ENCODE results near the gene MSH5.

MSH5 gene

GRCh38 chr6:31775633-31776484, 36.1 kb downstream of the MSH5 start:
- no peak for TF ChIP-seq CTCF (IDR thresholded peaks at IDR 0.05; ENCODE audit: borderline replicate concordance, insufficient read depth, low read depth, low read length)
- H3K4me3 ChIP-seq (ENCODE audit: low read depth, low read length), result no peak overlapping the region

- H3K4me3 ChIP-seq (ENCODE audit: low read depth, low read length), result no peak overlapping the region
- TF ChIP-seq CTCF (IDR thresholded peaks at IDR 0.05; ENCODE audit: borderline replicate concordance, insufficient read depth, low read depth, low read length), result no peak
Measured at GRCh38 chr6:31776485-31776988, 36.7 kb downstream of the MSH5 start.

- no peak within 1 kb of the TSS for H3K4me3 ChIP-seq (ENCODE audit: low read depth, low read length)
- TF ChIP-seq CTCF (IDR thresholded peaks at IDR 0.05; ENCODE audit: borderline replicate concordance, insufficient read depth, low read depth, low read length), result no peak
Measured at GRCh38 chr6:31776989-31777666, 37.3 kb downstream of the MSH5 start, which contains the start of gene VWA7. TSS of gene VWA7 (minus strand) at chr6:31777328. CDS start at chr6:31776779, 549 bp downstream.

GRCh38 chr6:31777667-31778050, 37.9 kb downstream of the MSH5 start:
- no peak for TF ChIP-seq CTCF (IDR thresholded peaks at IDR 0.05; ENCODE audit: borderline replicate concordance, insufficient read depth, low read depth, low read length)
- H3K4me3 ChIP-seq (ENCODE audit: low read depth, low read length), result no peak overlapping the region

- no peak overlapping the region for H3K4me3 ChIP-seq (ENCODE audit: low read depth, low read length)
- no peak for TF ChIP-seq CTCF (IDR thresholded peaks at IDR 0.05; ENCODE audit: borderline replicate concordance, insufficient read depth, low read depth, low read length)
Measured at GRCh38 chr6:31778193-31778592, 38.4 kb downstream of the MSH5 start.

- H3K4me3 ChIP-seq (ENCODE audit: low read depth, low read length), result no peak overlapping the region
- no peak for TF ChIP-seq CTCF (IDR thresholded peaks at IDR 0.05; ENCODE audit: borderline replicate concordance, insufficient read depth, low read depth, low read length)
Measured at GRCh38 chr6:31778999-31779885, 39.4 kb downstream of the MSH5 start.
